ENCODE results near the gene FBXO36. TPM values are rescaled to one million over a fixed set of nuclear protein-coding genes. Genes with fewer than 3 reads are reported as not detected.

FBXO36 gene
- total and polyA plus RNA-seq, 2 donors (not counting 1 experiment from before 2014, with no cell fraction given), result 0.49 to 1.5 TPM

GRCh38 chr2:229930656-229931055 is 8.4 kb downstream of the FBXO36 start:
- ChIA-PET POLR2A (no interaction called here), CTCF (no interaction called here)
- DNase-seq, result no peak
- Mint-ChIP-seq H3K27me3 (no peaks in the 10 kb centered on the region), H3K4me3 (no peak overlapping the region), H3K27ac (no peak overlapping the region), H3K4me1 (no peaks in the 10 kb centered on the region), H3K9me3 (ENCODE audit: insufficient read depth) (no peaks in the 10 kb centered on the region)
- Histone ChIP-seq H3K36me3 (replicated peaks in 1 of 2; ENCODE audit: control extremely low read depth in 1 of 2, control insufficient read depth in 1 of 2, extremely low read depth in 1 of 2, insufficient read depth in 2 of 2, low read length in 1 of 2) (no peaks in the 10 kb centered on the region), H3K79me2 (ENCODE audit: control insufficient read depth, insufficient read depth, low read length) (peaks cover 4% of the 10 kb centered on the region), H3K27me3 (replicated peaks in 1 of 4; ENCODE audit: control extremely low read depth in 1 of 4, control insufficient read depth in 3 of 4, insufficient read depth in 4 of 4, low read length in 3 of 4) (no peaks in the 10 kb centered on the region), H3K4me3 (ENCODE audit: control extremely low read depth in 1 of 5, extremely low read depth in 1 of 5, insufficient read depth in 1 of 5, low read depth in 2 of 5, low read length in 4 of 5) (no peak overlapping the region), H3K9me3 (ENCODE audit: control extremely low read depth in 1 of 3, control insufficient read depth in 2 of 3, insufficient read depth in 1 of 3, low read length in 2 of 3) (no peaks in the 10 kb centered on the region), H3K4me2 (replicated peaks; ENCODE audit: low read depth, low read length, poor library complexity, severe bottlenecking) (no peak overlapping the region), H2AFZ (ENCODE audit: insufficient read depth, low read depth, low read length, poor library complexity, severe bottlenecking) (no peak overlapping the region), H3K27ac (ENCODE audit: low read length in 2 of 2) (no peak overlapping the region), H4K20me1 (ENCODE audit: control insufficient read depth, insufficient read depth, low read length, poor library complexity, severe bottlenecking) (no peaks in the 10 kb centered on the region), H3K9ac (ENCODE audit: low read length) (no peak overlapping the region), H3K4me1 (ENCODE audit: control insufficient read depth in 2 of 2, insufficient read depth in 2 of 2, low read length in 2 of 2) (no peaks in the 10 kb centered on the region)
- no peak for ATAC-seq (ENCODE audit: low read depth)
- intact Hi-C loops (cut with micrococcal nuclease), result no loop called here
- no peak for TF ChIP-seq CTCF (IDR thresholded peaks at IDR 0.05)
- no peak for TF ChIP-seq EZH2 (IDR thresholded peaks at IDR 0.05; ENCODE audit: borderline replicate concordance, insufficient read depth, low read depth, low read length, poor library complexity, severe bottlenecking)
- 97% methylated on average over 5 of the region's 7 CpGs for WGBS (ENCODE audit: insufficient coverage)

- Mint-ChIP-seq H3K4me3 (no peak overlapping the region), H3K27ac (no peak overlapping the region), H3K4me1 (no peaks in the 10 kb centered on the region), H3K27me3 (no peaks in the 10 kb centered on the region), H3K9me3 (ENCODE audit: insufficient read depth) (no peaks in the 10 kb centered on the region)
- CTCF ChIA-PET, result no interaction called here
- Histone ChIP-seq H2AFZ (ENCODE audit: insufficient read depth, low read depth, low read length, poor library complexity, severe bottlenecking) (no peak overlapping the region), H3K27me3 (replicated peaks in 1 of 4; ENCODE audit: control extremely low read depth in 1 of 4, control insufficient read depth in 3 of 4, insufficient read depth in 4 of 4, low read length in 3 of 4) (no peaks in the 10 kb centered on the region), H3K79me2 (ENCODE audit: control insufficient read depth, insufficient read depth, low read length) (no peaks in the 10 kb centered on the region), H3K4me1 (ENCODE audit: control insufficient read depth in 2 of 2, insufficient read depth in 2 of 2, low read length in 2 of 2) (no peaks in the 10 kb centered on the region), H3K27ac (ENCODE audit: low read length in 2 of 2) (no peak overlapping the region), H3K9ac (ENCODE audit: low read length) (no peak overlapping the region), H3K4me3 (ENCODE audit: control extremely low read depth in 1 of 5, extremely low read depth in 1 of 5, insufficient read depth in 1 of 5, low read depth in 2 of 5, low read length in 4 of 5) (no peak overlapping the region), H3K9me3 (ENCODE audit: control extremely low read depth in 1 of 3, control insufficient read depth in 2 of 3, insufficient read depth in 1 of 3, low read length in 2 of 3) (no peaks in the 10 kb centered on the region), H3K36me3 (replicated peaks in 1 of 2; ENCODE audit: control extremely low read depth in 1 of 2, control insufficient read depth in 1 of 2, extremely low read depth in 1 of 2, insufficient read depth in 2 of 2, low read length in 1 of 2) (no peaks in the 10 kb centered on the region), H4K20me1 (ENCODE audit: control insufficient read depth, insufficient read depth, low read length, poor library complexity, severe bottlenecking) (no peaks in the 10 kb centered on the region), H3K4me2 (replicated peaks; ENCODE audit: low read depth, low read length, poor library complexity, severe bottlenecking) (no peak overlapping the region)
- intact Hi-C loops (cut with micrococcal nuclease), result no loop called here
- no peak for TF ChIP-seq CTCF (IDR thresholded peaks at IDR 0.05)
- no peak for TF ChIP-seq EZH2 (IDR thresholded peaks at IDR 0.05; ENCODE audit: borderline replicate concordance, insufficient read depth, low read depth, low read length, poor library complexity, severe bottlenecking)
- ATAC-seq (ENCODE audit: low read depth) (no peak), DNase-seq (no peak)
- WGBS (ENCODE audit: insufficient coverage), result 100% methylated on average over 1 of the region's 5 CpGs
- POLR2A ChIA-PET, result no interaction called here
Observed at GRCh38 chr2:229931241-229931640, 8.9 kb downstream of the FBXO36 start.
